AG09309 (cell line): ENCODE results near the gene PKN1.
"Not testable (repeated sequence)": the region's sequence is repeated elsewhere in the genome, so short reads cannot be mapped to it uniquely, and the experiment has no call there.

Source experiments
- DNase-seq: peaks from one replicate; pipeline ENCODE4 v3.0.0-alpha.2; 2010; ENCODE audit warnings: low read depth
- H3K4me3 ChIP-seq: 2 replicates; pipeline ENCODE4 v1.5.1; 2011; ENCODE audit warnings: mild to moderate bottlenecking, low read depth, low read length, moderate library complexity; ENCODE audit not compliant: control insufficient read depth
- CTCF ChIP-seq: IDR thresholded peaks from 2 replicates; pipeline ENCODE4 v1.5.1; 2011; ENCODE audit warnings: mild to moderate bottlenecking, low read depth, low read length, inconsistent platforms; ENCODE audit not compliant: insufficient read depth, control insufficient read depth; ENCODE audit errors: missing control alignments

PKN1 gene

GRCh38 chr19:14450168-14450874 lies 17.2 kb downstream of the PKN1 start:
- TF ChIP-seq CTCF = no peak
- H3K4me3 ChIP-seq = no peak overlapping the region
- no peak for DNase-seq

- H3K4me3 ChIP-seq = no peak overlapping the region
- TF ChIP-seq CTCF = no peak
- no peak for DNase-seq
Observed at GRCh38 chr19:14450876-14451275, 17.8 kb downstream of the PKN1 start.

GRCh38 chr19:14452303-14452702 lies 19.2 kb downstream of the PKN1 start:
- not testable (repeated sequence) for DNase-seq, H3K4me3 ChIP-seq

- no peak for DNase-seq
- TF ChIP-seq CTCF = no peak
- no peak overlapping the region for H3K4me3 ChIP-seq
Observed at GRCh38 chr19:14459703-14460102, 26.6 kb downstream of the PKN1 start.

- no peak for TF ChIP-seq CTCF
Observed at GRCh38 chr19:14460935-14461334, 27.8 kb downstream of the PKN1 start.

GRCh38 chr19:14462401-14462800 lies 29.3 kb downstream of the PKN1 start:
- not testable (repeated sequence) for DNase-seq, H3K4me3 ChIP-seq

More at GRCh38 chr19:14460935-14461334, 27.8 kb downstream of the PKN1 start:
- DNase-seq = no peak
- no peak overlapping the region for H3K4me3 ChIP-seq

- no peak overlapping the region for H3K4me3 ChIP-seq
- no peak for TF ChIP-seq CTCF
- DNase-seq = no peak
Observed at GRCh38 chr19:14463747-14464146, 30.6 kb downstream of the PKN1 start.

- no peak for TF ChIP-seq CTCF
- no peak overlapping the region for H3K4me3 ChIP-seq
- DNase-seq = no peak
Observed at GRCh38 chr19:14467391-14467790, 34.3 kb downstream of the PKN1 start.
